ENCODE data around the gene CHMP1A.

Gene CHMP1A

DNA sequence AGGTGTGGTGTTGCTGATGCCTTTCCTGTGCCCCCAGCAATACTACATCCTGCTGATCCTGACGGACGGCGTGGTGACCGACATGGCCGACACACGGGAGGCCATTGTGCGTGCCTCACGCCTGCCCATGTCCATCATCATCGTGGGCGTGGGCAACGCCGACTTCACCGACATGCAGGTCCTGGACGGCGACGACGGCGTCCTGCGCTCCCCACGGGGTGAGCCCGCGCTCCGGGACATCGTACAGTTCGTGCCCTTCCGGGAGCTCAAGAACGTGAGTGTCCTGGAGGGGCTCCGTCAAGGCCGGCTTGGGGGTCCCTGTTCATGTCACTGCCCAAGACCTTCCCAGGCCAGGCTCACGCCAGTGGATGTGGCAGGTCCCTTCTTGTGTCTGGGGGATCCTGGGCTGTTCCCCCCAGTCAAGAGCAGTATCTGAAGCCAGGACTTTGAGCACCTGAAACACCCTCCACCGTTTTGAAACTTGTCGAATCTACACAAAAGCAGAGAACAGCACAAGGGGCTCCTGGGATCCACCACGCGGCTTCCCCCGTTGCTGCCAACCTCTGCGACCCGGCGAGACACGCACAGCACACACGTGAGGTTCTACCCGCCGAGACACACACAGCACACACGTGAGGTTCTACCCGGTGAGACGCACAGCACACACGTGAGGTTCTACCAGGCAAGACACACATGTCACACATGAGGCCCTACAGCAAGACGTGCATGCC, 62.0 kb downstream of the CHMP1A start:
- H3K4me3 ChIP-seq (ENCODE audit: low read length), result no peak overlapping the region
- TF ChIP-seq, protein P1, sequence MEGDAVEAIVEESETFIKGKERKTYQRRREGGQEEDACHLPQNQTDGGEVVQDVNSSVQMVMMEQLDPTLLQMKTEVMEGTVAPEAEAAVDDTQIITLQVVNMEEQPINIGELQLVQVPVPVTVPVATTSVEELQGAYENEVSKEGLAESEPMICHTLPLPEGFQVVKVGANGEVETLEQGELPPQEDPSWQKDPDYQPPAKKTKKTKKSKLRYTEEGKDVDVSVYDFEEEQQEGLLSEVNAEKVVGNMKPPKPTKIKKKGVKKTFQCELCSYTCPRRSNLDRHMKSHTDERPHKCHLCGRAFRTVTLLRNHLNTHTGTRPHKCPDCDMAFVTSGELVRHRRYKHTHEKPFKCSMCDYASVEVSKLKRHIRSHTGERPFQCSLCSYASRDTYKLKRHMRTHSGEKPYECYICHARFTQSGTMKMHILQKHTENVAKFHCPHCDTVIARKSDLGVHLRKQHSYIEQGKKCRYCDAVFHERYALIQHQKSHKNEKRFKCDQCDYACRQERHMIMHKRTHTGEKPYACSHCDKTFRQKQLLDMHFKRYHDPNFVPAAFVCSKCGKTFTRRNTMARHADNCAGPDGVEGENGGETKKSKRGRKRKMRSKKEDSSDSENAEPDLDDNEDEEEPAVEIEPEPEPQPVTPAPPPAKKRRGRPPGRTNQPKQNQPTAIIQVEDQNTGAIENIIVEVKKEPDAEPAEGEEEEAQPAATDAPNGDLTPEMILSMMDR (conservative IDR thresholded peaks at IDR 0.05; ENCODE audit: low read length), result no peak
- no peak for DNase-seq (ENCODE audit: low read depth)

Data from AG10803 (cell line).